Lower lobe of right lung (tissue), 2 donors: ENCODE measurements around the gene WDR48. TPM values are rescaled to one million over a fixed set of nuclear protein-coding genes. Genes with fewer than 3 reads are reported as not detected.

Experiments
- ATAC-seq, 2 donors: fragments of 200-7000 bp; cut with Tn5 transposase; one replicate each; pipeline ENCODE4 v1.9.1; 2020 to 2022; ENCODE audit warnings: mild to moderate bottlenecking in 2 of 2, moderate library complexity in 2 of 2
- DNase-seq: peaks from one replicate; pipeline ENCODE4 v3.0.0-alpha.2; 2020
- H3K27ac ChIP-seq: fragments of 200-600 bp; one replicate; pipeline ENCODE4 v1.8.0; 2022
- H3K27me3 ChIP-seq: fragments of 200-600 bp; one replicate; pipeline ENCODE4 v1.8.0; 2022; ENCODE audit warnings: low read depth
- H3K36me3 ChIP-seq: fragments of 200-600 bp; one replicate; pipeline ENCODE4 v1.8.0; 2022; ENCODE audit warnings: mild to moderate bottlenecking
- H3K4me1 ChIP-seq: fragments of 200-600 bp; one replicate; pipeline ENCODE4 v1.8.0; 2022
- H3K4me3 ChIP-seq: fragments of 200-600 bp; one replicate; pipeline ENCODE4 v1.8.0; 2022; ENCODE audit warnings: mild to moderate bottlenecking
- H3K9me3 ChIP-seq: fragments of 200-600 bp; one replicate; pipeline ENCODE4 v1.8.0; 2022
- intact Hi-C: fragments of 100-400 bp; cut with DNase I; formaldehyde crosslinking; loops from one replicate; pipeline ENCODE4 v1.11.0; 2022
- microRNA-seq: library from miRNA; unstranded; fragments of <30 nt; microRNA quantifications from one replicate; pipeline ENCODE4 v1.2.0, GENCODE V29; 2020; ENCODE audit warnings: borderline number of aligned reads
- total RNA-seq: library from RNA; stranded (reverse); fragmentation: NEBNext Ultra II Directional; extraction: Animal tissue kit (Norgen Biotek cat#: 25700); gene quantifications from one replicate; pipeline ENCODE4 v1.2.1, GENCODE V29; 2021
- TF ChIP-seq, protein P1 (sequence below): fragments of 200-600 bp; IDR thresholded peaks from one replicate; pipeline ENCODE4 v1.8.0; 2022; ENCODE audit warnings: antibody characterized with exemption, mild to moderate bottlenecking
- donor health status: DM: no; HTN: yes; CAD: no; lungs with severe emphysema.

The WDR48 gene
- total RNA-seq, 1 donor from 2014 or later, result 44.2 TPM

DNA sequence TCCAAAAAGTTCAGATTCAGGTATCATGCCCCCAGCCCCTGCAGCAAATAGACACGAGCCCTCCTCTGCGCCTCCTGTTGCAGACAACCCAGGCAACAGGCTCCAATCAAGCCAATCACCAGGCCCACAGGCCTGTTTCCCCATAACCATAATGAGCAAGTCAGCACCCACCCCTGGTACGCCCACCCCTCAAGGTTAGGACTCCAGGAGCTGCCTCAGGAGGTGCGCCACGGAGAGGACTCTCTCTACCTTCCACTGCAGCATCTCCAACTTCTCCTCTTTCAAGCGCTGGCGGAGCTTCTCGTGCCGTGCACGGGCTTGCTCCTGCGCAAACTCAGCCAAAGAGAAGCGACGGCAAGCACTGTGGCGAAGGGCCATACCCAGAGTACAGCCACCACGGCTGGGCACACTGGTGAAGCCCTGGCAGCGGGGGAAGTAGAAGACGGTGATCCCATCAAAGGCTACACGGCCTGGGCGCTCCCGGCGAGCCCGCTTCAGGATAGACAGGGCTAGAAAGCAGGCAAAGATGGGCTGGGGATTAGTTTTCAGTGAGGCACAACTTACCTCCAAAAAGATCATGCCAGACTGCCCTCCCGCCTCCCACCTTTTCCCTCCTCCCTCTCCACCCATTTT, 93.0 kb downstream of the WDR48 start:
- Histone ChIP-seq H3K27me3 (no peaks in the 10 kb centered on the region), H3K27ac (peak overlapping the region; percentile 99), H3K4me3 (no peak overlapping the region), H3K36me3 (peaks cover 67% of the 10 kb centered on the region), H3K9me3 (no peaks in the 10 kb centered on the region), H3K4me1 (peaks cover 88% of the 10 kb centered on the region)
- TF ChIP-seq, protein P1, sequence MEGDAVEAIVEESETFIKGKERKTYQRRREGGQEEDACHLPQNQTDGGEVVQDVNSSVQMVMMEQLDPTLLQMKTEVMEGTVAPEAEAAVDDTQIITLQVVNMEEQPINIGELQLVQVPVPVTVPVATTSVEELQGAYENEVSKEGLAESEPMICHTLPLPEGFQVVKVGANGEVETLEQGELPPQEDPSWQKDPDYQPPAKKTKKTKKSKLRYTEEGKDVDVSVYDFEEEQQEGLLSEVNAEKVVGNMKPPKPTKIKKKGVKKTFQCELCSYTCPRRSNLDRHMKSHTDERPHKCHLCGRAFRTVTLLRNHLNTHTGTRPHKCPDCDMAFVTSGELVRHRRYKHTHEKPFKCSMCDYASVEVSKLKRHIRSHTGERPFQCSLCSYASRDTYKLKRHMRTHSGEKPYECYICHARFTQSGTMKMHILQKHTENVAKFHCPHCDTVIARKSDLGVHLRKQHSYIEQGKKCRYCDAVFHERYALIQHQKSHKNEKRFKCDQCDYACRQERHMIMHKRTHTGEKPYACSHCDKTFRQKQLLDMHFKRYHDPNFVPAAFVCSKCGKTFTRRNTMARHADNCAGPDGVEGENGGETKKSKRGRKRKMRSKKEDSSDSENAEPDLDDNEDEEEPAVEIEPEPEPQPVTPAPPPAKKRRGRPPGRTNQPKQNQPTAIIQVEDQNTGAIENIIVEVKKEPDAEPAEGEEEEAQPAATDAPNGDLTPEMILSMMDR, result no peak
- no peak for ATAC-seq
- no peak for DNase-seq
- intact Hi-C loops, result no loop called here

DNA sequence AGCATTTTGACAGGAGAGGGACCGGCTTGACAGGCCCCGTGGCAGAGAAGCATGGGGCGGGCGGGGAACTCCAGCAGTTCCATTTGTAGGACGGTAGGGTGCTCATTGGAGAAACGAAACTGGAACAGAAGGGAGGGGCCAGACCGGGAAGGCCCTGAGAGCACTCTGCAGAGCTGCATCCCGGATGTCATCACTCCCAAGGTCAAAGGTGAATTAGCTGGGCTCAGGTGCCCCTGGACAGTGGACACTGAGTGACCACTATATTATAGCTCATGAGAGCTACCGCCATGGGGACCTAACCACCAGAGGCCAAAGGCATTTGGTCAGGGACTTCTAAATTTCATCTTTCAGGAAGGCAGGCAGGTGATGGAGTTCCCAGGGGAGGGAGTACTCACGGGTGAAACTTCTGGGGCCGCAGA, 94.3 kb downstream of the WDR48 start:
- no peaks in the 10 kb centered on the region for H3K9me3 ChIP-seq
- TF ChIP-seq, protein P1, result peak; percentile 45
- peaks cover 88% of the 10 kb centered on the region for H3K4me1 ChIP-seq
- ATAC-seq (peak; percentile 6 to 12), DNase-seq (peak; percentile 78)
- H3K36me3 ChIP-seq, result peaks cover 55% of the 10 kb centered on the region
- H3K27me3 ChIP-seq, result no peaks in the 10 kb centered on the region
- intact Hi-C loops, result no loop called here
- peak overlapping the region; percentile 17 for H3K4me3 ChIP-seq
- H3K27ac ChIP-seq, result peak overlapping the region; percentile 99

Small RNA genes lying within 50 kb of the gene (microRNA-seq; reads per million reads assigned to microRNA genes)
- gene MIR6822, result not detected

Other genes with a start within 250 kb of the WDR48 start
- not detected for gene SCN10A, start 235.8 kb upstream of the WDR48 start, total RNA-seq
- gene SCN11A, start 72 bp upstream of the WDR48 start, total RNA-seq, result 0.27 TPM
- 81.6 TPM for gene GORASP1, start 55.6 kb downstream of the WDR48 start, total RNA-seq
- 18.8 TPM for gene TTC21A, start 55.7 kb downstream of the WDR48 start, total RNA-seq
- gene CSRNP1, start 101.6 kb downstream of the WDR48 start, total RNA-seq, result 55.1 TPM
- gene XIRP1, start 140.6 kb downstream of the WDR48 start, total RNA-seq, result not detected
- gene CX3CR1, start 228.0 kb downstream of the WDR48 start, total RNA-seq, result 14.1 TPM